Embryonic facial prominence (tissue), 1 donor: ENCODE data around the gene OR51I1.

Experiments
- DNase-seq: peaks from one replicate; pipeline ENCODE4 v3.0.0-alpha.2; 2016; ENCODE audit errors: extremely low spot score

The OR51I1 gene

GRCh38 chr11:5441414-5441813 lies at the start of gene OR51I1:
OR51I1 (minus strand) TSS chr11:5441514; CDS start chr11:5441514, 0 bp downstream.
- DNase-seq = no peak

GRCh38 chr11:5489576-5490357 lies 48.5 kb upstream of the OR51I1 start:
- no peak for DNase-seq

- no peak for DNase-seq
These were observed 47.6 kb upstream of the OR51I1 start for GRCh38 chr11:5488798-5489399.

GRCh38 chr11:5488385-5488784 lies 47.1 kb upstream of the OR51I1 start, which contains the start of gene OR52D1:
OR52D1 (plus strand) TSS chr11:5488685; CDS start chr11:5488707, 22 bp downstream.
- no peak for DNase-seq

GRCh38 chr11:5486421-5486820 lies 45.1 kb upstream of the OR51I1 start:
- DNase-seq = no peak

GRCh38 chr11:5486003-5486402 lies 44.7 kb upstream of the OR51I1 start:
- DNase-seq = no peak

GRCh38 chr11:5476186-5476819 lies 35.0 kb upstream of the OR51I1 start:
- DNase-seq = no peak

- no peak for DNase-seq
These were observed 32.6 kb upstream of the OR51I1 start for GRCh38 chr11:5473921-5474320.

- DNase-seq = no peak
These were observed 26.2 kb upstream of the OR51I1 start for GRCh38 chr11:5467527-5467926.

- no peak for DNase-seq
These were observed 19.8 kb upstream of the OR51I1 start for GRCh38 chr11:5460983-5461621.

- DNase-seq = no peak
These were observed 8.1 kb upstream of the OR51I1 start for GRCh38 chr11:5449432-5449831.

- no peak for DNase-seq
These were observed 7.7 kb upstream of the OR51I1 start, which contains the start of gene OR51I2 for GRCh38 chr11:5449023-5449422. OR51I2 (plus strand) TSS chr11:5449323; CDS start chr11:5453489, 4,166 bp downstream.

- DNase-seq = no peak
These were observed 2.6 kb upstream of the OR51I1 start for GRCh38 chr11:5443835-5444393.

- no peak for DNase-seq
These were observed 18.2 kb downstream of the OR51I1 start for GRCh38 chr11:5423131-5423530.

- no peak for DNase-seq
These were observed 19.5 kb downstream of the OR51I1 start, which contains the start of gene OR51Q1 for GRCh38 chr11:5421811-5422210. OR51Q1 (plus strand) TSS chr11:5422111; CDS start chr11:5422201, 90 bp downstream.

- no peak for DNase-seq
These were observed 20.3 kb downstream of the OR51I1 start for GRCh38 chr11:5420993-5421392.

GRCh38 chr11:5405173-5405572 lies 36.1 kb downstream of the OR51I1 start:
- no peak for DNase-seq

- no peak for DNase-seq
These were observed 42.4 kb downstream of the OR51I1 start for GRCh38 chr11:5398936-5399335.

- DNase-seq = no peak
These were observed 47.2 kb downstream of the OR51I1 start for GRCh38 chr11:5394091-5394490.
